HG02798 (cell line): ENCODE data around the gene C16orf90.
"Not testable (repeated sequence)": the region's sequence is repeated elsewhere in the genome, so short reads cannot be mapped to it uniquely, and the experiment has no call there.

ENCODE experiments used
- ATAC-seq: cut with Tn5 transposase; IDR thresholded peaks from one replicate; pipeline ENCODE4 v1.9.1; 2021; ENCODE audit warnings: mild to moderate bottlenecking; ENCODE audit not compliant: unreplicated experiment, poor library complexity

Gene C16orf90, protein sequence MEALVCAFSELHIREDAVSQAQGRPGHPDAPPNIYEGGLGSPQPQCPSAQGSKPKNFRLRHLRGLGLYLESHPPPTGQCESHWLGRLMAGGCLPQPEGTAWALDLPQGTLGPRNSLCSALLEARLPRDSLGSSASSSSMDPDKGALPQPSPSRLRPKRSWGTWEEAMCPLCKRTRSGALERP

DNA sequence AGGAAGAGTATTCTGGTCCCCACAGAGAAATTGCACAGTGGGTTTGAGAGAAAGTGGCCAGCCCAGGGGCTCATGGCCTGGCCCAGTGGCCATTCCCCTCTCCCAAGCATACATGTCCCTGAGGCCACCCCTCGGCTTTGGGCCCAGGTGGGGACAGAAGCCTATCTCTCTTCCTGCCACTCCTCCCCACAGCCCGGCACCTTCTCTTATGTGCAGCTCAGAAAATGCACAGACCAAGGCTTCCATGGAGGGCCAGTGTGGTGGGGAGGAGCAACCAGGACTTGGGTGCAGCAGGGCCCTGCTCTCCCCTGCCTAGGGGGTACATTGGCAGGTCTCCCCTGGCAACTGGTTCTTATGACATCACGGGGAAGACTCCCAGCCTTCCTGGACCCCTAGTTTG is at the start of gene C16orf90:
Gene C16orf90, minus strand, starts transcription at position 314 of the 400 bp plus-strand sequence. Its CDS starts 68 bp downstream, at position 246.
- no peak for ATAC-seq

DNA sequence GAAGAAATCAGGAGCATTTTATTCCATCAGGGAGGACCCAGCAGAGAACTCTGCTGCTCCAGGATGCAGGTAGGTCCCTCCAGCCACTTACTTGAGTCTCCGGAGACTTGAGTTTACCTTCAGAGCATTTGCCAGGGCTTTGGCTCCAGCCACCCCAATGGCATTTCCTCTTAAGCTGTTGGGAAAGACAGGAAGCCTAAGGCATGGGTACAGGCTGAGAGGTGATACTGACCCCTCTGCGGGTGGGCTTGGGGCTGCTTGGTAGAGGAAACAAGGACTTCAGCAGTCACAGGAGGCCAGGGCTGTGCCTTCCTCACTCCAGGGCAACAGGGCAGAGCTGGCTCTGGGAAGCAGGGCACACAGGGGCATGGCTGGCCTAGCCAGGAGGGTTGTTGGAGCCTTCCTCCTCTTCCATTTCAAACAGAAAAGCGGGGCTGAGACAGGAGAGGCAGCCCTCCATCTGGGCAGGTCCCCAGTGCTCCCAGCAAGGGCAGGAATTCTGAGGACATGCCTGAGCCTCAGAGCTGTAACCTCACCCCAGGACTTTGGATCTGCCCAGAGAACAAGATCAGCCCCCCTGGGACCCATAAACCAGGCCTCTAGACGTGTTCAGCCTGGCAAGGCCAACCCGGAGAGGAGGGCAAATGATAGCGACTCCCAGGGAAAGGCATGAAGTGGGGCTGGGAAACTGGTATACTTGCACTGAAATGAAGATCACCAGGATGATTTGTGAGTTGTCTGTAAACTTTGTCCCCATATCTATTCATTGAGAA is 47.5 kb upstream of the C16orf90 start:
- no peak for ATAC-seq

DNA sequence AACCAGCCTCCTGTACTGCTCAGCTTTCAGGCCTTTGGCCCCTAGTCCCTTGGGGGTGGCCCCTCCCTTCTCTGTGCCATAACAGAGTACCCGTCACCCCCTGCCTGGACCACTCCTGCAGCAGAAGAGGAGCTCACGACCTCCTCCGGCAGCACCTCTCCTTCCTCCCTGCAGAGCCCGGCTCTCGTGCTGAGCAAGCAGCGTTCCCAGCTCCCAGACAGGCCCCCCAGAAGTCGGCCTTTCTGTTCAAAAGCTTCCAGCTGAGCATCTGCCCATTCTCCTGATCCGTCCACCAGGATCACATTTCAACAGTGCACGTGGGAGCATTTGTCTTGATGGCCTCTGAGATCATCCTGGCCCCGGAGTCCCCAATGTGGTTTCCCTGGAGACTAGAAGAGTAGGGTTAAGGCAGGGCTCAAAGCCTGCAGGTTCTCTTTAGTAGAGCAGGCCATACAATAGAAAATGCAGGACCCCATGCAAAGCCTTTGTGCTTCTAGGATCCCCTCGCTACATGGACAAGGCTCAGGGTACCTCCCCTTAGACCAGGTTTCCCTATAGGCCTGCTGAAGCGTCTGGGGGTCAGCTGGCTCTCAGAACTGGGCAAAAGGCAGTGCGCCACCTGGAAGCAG is 46.4 kb upstream of the C16orf90 start:
- no peak for ATAC-seq

DNA sequence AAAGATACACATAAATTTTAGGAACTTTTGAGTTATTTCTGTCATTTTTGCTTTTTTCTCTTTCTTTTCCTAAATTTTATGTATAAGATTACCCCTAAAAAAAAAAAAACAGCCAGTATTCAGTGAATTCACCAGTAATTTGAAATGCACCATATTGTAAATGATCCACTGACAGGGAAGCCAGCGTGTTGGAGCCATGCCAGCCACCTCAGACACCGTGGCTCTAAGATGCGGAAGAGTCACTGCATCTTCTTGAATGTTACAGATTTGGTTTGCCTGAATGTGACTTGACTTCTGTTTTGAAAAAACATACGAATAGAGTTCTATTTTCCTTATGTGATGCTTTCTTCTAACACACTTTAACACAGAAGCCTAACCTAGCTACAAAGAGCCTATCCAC is 42.9 kb upstream of the C16orf90 start:
- ATAC-seq: no peak

DNA sequence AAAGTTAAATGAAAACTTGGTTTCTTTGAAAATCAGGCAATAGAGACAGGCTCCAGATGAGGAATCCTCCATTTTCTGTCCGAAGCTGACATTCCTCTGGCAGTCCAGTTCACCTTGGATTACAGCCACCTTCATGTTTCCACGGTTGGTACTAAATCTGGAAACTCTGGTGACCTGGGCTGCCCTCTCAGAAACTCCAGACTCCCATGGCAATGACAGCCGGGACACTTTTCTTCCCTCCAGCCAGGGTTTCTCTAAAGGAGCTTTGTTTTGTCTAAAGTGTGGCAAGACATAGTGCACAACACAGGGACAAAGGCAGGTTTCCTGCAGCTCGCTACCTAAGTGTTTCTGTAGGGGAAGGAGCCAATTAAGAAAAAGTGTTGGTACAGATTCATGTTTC is 41.6 kb upstream of the C16orf90 start:
- ATAC-seq: no peak

DNA sequence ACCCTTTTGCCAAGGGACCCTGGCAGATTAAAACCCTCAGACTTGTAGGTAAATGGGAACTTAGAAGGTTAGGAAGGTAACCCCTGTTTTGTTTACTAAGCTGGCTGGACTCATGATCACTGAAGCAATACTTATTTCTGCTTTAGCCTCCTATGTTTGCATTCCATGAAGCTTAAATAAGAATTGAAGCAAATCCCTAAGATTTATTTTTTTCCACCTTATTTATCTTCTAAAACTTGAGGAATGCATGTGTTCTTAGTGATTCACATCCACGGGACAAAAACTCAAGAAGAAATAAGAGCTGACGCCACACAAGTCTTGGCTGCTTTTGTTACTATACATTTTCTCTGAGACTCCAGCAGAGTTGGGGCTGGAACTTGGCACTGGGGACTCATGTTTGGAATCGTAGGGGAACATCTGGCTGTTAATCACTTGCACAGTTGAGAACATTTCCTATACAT is 41.0 kb upstream of the C16orf90 start:
- no peak for ATAC-seq

DNA sequence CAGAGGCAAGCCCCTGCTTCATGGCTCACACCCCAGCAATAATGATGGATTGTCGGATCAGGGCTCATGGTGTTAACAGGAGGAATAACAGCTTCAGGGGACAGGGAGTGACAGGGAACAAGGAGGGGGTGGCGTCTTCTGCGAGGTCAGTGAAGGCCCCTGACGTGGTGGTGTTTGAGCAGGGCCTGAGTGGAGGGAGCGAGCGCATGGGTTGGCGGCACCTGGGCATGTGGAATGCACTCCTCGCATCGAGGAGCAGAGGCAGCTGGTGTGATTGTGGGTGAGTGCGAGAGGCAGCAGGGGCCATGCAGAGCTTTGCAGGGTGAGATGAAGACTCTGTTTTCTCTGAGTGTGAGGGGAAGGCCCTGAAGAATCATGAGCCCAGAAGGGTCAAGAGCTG is 38.8 kb upstream of the C16orf90 start:
- no peak for ATAC-seq

DNA sequence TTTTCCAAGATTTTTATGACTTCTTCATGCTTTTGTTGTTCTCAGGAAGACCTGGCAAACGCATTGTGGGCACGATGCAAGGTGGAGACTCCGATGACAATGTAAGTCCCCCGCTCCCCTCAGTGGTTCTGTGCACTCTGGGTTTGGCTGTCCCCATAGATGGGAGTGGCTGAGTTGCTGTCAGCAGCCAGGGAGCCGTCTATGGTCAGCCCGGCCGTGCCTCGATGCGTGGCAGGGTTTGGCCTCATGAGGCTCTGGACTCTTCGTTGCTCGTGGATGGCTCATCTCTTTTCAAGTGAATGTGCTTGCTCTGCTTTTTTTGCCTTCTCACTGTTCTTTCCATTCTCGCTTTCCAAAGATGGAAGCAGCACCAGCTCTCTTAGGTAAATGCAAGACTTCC is 37.5 kb upstream of the C16orf90 start:
- ATAC-seq: no peak

DNA sequence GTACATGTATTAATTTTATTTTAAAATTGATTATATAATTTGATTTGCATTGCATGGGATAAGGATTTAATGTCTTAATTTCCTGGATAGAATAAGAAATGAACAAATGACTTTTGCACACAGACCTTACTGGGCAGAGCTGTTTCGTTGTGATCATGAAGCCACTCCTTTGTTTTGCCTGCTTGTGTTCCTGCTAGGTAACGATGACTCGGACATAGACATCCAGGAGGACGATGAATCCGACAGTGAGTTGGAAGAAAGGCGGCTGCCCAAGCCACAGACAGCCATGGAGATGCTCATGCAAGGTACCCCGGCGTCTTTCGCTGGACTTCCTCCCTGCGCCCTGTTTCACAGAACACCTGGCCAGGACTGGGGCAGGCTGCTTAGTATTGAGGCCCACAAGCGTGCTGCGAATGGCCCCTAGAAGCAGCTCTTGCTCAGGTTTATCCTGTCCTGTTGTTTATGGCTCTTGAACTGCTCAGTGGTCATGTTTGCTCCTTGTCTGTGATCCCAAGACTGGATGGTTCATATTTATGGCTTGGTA is 35.2 kb upstream of the C16orf90 start:
- no peak for ATAC-seq

DNA sequence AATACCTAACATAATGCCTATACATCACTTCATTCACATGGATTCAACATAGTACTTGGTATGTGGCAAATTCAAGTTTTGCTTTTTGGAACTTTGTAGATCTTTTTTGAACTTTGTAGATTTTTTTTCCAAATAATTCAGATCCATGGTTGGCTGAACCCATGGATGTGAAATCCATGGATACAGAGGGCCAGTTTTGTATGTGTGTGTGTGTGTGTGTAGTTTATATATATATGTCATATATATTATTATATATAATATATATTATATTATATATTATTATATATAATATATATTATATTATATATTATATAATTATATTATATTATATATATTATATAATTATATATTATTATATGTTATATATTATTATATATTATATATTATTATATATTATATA is 33.9 kb upstream of the C16orf90 start:
- no peak for ATAC-seq

DNA sequence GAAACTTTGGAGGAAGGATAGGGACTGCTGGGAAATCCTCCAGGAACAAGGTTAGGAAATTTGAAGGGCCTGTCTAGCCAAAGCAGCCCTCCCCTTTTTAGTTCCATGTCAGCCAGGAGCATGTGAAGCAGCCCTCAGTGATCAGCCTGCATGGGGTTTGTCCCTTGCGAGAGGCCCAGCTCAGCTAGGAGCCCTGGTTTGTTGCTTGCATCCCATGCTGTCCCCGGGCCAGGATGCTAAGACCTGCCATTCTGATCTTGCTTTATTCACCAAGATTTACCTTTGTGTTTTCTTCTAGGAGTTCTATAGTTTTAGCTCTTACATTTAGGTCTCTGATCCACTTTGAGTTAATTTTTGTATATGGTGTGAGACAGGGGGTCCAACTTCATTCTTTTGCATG is 33.1 kb upstream of the C16orf90 start:
- no peak for ATAC-seq

DNA sequence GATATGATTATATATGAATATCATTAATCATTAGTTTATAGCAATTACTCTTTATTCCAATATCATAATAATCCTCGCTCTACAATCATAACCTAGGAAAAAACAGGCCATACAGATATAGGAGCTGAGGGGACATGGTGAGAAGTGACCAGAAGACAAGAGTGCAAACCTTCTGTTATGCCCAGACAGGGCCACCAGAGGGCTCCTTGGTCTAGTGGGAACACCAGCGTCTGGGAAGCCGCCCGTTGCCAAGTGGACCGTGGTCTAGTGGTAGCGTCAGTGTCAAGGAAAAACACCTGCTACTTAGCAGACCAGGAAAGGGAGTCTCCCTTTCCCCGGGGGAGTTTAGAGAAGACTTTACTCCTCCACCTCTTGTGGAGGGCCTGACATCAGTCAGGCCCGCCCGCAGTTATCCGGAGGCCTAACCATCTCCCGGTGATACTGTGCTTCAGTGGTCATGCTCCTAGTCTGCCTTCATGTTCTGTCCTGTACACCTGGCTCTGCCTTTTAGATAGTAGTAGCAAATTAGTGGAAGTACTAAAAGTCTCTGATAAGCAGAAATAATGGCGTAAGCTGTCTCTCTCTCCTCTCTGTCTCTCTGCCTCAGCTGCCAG is 32.0 kb upstream of the C16orf90 start:
- ATAC-seq: not testable (repeated sequence)

DNA sequence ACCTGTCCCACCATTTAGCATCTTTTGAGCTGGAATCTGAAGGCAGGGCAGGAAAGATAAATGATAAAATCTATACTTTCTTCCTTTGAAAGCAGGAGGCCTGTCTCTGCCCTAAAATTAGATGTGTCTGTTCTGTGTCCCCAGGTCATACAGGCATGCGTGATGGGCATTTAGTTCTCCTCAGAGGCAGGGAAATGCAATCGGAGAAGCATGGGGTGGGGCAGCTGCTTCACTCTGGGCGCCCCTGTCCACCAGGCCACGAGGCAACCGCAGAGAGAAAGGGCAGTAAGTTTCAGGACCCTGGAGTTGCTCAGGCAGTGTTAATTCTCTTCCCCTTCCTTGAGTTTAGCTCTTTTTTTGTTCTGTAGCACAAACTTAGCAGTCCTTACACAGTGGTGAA is 30.7 kb upstream of the C16orf90 start:
- no peak for ATAC-seq

DNA sequence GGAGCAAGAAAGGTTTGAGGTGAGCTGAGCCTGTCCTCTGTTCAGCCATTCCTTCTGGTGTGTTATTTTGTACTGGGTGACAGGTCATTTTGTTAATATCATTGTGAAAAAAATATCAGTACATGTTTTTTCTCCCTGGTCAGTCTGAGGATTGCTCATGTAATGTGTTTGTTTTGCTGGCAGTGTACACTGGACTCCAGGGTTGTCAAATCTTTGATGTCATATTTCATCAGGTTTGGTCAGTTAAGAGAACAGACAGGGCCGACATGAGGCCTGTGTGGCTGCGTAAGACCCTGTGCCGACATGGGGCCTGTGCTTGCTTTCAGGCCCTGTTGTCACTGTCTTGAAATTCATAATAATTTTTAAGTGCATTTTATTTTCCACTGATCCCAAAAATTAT is 28.0 kb upstream of the C16orf90 start:
- ATAC-seq: no peak

DNA sequence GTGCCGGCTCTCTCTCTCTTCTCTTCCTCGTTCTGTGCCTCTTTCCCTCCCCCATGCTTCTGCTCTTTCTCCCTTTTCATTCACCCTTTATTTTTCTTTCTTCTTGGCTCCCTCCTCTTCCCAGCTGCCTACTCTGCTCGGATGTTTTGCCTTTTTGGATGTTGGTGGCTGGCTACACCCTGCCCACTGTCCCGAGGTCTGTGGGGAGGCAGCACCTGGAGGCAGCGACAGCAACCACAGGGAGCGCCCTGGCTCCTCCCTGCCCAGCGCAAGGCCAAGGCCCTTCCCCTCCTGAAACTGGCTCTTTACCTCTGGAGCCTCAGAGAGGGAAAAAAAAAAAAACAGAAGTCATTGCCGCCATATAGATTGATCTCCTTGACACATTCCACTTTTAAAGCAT is 25.6 kb upstream of the C16orf90 start:
- ATAC-seq: no peak

DNA sequence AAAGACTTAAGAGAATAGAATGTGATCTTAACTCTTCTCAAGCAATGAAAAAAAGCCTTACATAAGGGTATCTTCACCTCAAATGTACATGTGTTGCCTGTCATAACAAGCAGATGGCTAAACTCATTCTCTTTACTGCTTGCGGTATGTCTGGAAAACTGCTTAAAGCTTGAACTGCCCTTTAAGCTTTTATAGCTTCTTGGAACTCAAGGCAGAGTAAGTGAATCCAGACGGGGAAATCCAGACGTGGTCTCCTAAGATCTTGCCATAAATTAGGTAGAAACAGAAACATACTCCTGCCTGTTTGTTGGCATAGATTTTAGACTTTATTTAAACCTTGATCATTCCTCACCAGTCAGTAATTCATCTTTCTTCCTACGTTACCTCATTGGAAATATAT is 25.1 kb upstream of the C16orf90 start:
- no peak for ATAC-seq

DNA sequence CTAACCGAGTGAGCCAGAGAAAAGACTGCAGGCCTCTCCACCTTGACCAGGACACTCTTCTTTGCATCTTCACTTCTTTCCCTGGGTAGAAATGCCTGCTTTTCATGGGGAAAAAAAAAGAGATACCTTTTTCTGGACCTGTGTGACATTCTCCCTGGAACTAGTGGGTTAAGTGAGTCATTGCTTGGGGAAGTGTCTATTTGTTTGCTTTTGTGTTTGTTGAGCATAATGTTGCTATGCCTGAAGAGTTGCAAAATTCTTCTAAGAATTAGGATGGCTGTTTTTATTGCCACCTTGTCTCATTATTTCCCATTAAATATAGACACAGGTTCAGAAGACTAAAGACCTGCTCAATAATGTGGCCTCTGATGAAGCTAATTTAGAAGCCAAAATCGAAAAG is 24.3 kb upstream of the C16orf90 start:
- ATAC-seq: no peak

DNA sequence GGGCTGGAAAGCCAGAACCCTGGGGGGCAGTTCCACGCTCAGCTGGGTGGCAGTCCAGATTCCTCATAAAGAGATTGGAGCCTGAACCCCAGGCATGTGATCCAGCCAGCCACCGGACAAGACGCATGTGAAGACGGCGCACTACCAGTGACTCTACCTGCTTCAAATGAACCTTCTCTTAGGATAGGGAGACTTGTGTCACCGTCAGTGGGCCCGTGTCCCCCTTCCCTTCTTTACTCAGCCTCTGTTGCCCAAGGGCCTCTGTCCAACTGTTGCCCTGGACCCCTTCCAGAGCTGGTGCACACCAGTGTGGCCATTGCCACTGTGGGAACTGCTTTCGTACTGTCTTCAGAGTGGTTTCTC is 23.7 kb upstream of the C16orf90 start:
- no peak for ATAC-seq

DNA sequence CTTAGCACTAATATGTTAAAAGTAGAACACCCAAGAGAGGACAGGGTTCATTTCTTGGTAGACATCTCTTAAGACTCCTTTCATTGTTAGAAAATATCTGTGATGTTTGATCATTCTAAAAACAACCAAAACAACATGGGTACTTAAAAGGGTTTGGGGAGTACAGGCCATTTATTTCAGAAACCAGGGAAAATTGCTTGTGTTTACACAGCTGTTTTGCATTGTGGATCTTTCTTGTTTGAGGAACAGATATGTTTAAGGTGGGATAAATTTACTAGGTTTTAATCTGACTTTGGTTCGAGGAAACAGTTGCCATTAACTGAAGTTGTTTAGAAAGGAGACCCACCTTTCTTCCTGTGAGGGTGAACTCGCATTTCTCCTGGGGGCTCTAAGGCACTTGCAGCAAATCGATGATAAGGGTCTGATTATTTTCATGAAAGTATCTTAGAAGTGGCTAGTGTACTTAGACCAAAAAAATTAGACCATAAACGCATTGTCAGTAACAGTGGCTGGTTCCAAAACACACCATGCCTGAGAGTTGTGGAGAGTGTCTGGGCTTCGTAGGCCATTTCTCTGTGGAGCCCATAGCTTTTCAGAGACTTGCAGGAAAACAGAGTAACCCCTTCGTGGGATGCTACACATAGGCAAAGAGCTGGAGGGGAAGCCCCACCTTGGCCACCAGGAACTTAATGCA is 23.1 kb upstream of the C16orf90 start:
- ATAC-seq: no peak

DNA sequence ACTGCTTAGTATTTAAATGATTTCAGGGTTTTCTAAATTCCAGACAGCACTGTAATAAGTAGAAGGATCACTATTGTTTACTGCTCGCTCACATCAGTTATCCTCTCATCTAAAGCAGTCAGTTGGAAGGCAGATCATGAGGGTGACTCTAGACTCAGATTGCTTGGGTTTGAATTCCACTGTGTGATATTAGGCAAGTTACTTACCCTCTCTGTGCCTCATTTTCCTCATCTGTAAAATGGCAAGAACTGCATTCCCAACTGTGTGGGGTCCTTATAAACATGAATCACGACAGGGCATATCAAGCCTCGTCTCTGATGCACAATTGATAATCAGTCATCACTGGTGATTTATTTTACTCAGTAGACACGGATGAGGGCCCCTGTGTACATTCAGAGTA is 20.6 kb upstream of the C16orf90 start:
- ATAC-seq: no peak
